Ishikawa (cell line): ENCODE results near the gene FAM20B.
A peak's percentile ranks its signal among the peaks of the same experiment; 100 is the strongest.

Experiments
- CEBPB ChIP-seq: IDR thresholded peaks from 2 replicates; pipeline ENCODE4 v1.6.1; 2012
- CREB1 ChIP-seq: IDR thresholded peaks from 2 replicates; pipeline ENCODE4 v1.6.1; 2012; ENCODE audit warnings: low read depth
- EGR1 ChIP-seq: IDR thresholded peaks from 2 replicates; pipeline ENCODE4 v1.6.1; 2012
- EP300 ChIP-seq: IDR thresholded peaks from 2 replicates; pipeline ENCODE4 v1.6.1; 2012; ENCODE audit warnings: borderline replicate concordance
- FOXM1 ChIP-seq: IDR thresholded peaks from 2 replicates; pipeline ENCODE4 v1.6.1; 2012; ENCODE audit warnings: low read depth, borderline replicate concordance
- MAX ChIP-seq: IDR thresholded peaks from 2 replicates; pipeline ENCODE4 v1.6.1; 2012
- NFIC ChIP-seq: IDR thresholded peaks from 2 replicates; pipeline ENCODE4 v1.6.1; 2012
- RAD21 ChIP-seq: IDR thresholded peaks from 2 replicates; pipeline ENCODE4 v1.6.1; 2012; ENCODE audit warnings: low read depth
- REST ChIP-seq: IDR thresholded peaks from 2 replicates; pipeline ENCODE4 v1.6.1; 2012; ENCODE audit warnings: low read depth, mild to moderate bottlenecking
- TAF1 ChIP-seq: IDR thresholded peaks from 2 replicates; pipeline ENCODE4 v1.6.1; 2012; ENCODE audit warnings: low read depth, mild to moderate bottlenecking
- TCF12 ChIP-seq: IDR thresholded peaks from 2 replicates; pipeline ENCODE4 v1.6.1; 2012; ENCODE audit warnings: low read depth
- TEAD4 ChIP-seq: IDR thresholded peaks from 2 replicates; pipeline ENCODE4 v1.6.1; 2012
- USF1 ChIP-seq: IDR thresholded peaks from 2 replicates; pipeline ENCODE4 v1.6.1; 2012
- YY1 ChIP-seq: IDR thresholded peaks from 2 replicates; pipeline ENCODE4 v1.6.1; 2012; ENCODE audit warnings: low read depth
- ZBTB7A ChIP-seq: IDR thresholded peaks from 2 replicates; pipeline ENCODE4 v1.6.1; 2012; ENCODE audit warnings: low read depth

FAM20B gene

GRCh38 chr1:179030683-179031082, 5.0 kb downstream of the FAM20B start:
- TF ChIP-seq TCF12 = no peak
- TF ChIP-seq REST = no peak
- TF ChIP-seq CEBPB = no peak
- no peak for TF ChIP-seq NFIC
- TF ChIP-seq MAX = no peak
- no peak for TF ChIP-seq EP300
- TF ChIP-seq USF1 = no peak
- no peak for TF ChIP-seq CREB1
- TF ChIP-seq EGR1 = no peak
- TF ChIP-seq TEAD4 = no peak
- TF ChIP-seq TAF1 = no peak
- no peak for TF ChIP-seq RAD21
- TF ChIP-seq YY1 = no peak
- TF ChIP-seq ZBTB7A = no peak
- no peak for TF ChIP-seq FOXM1

- TF ChIP-seq CREB1 = no peak
- no peak for TF ChIP-seq ZBTB7A
- TF ChIP-seq REST = no peak
- no peak for TF ChIP-seq TCF12
- TF ChIP-seq TEAD4 = no peak
- TF ChIP-seq TAF1 = no peak
- no peak for TF ChIP-seq CEBPB
- TF ChIP-seq EP300 = no peak
- no peak for TF ChIP-seq USF1
- no peak for TF ChIP-seq NFIC
- no peak for TF ChIP-seq RAD21
- TF ChIP-seq FOXM1 = no peak
- TF ChIP-seq EGR1 = no peak
- no peak for TF ChIP-seq YY1
Observed at GRCh38 chr1:179031284-179031683, 5.6 kb downstream of the FAM20B start.

GRCh38 chr1:179031855-179032513, 6.3 kb downstream of the FAM20B start:
- TF ChIP-seq TEAD4 (0 out of 2 replicates have a peak, but pooled peaks have one; percentile 29), TAF1 (no peak), NFIC (no peak), ZBTB7A (no peak), USF1 (no peak), CEBPB (no peak)

GRCh38 chr1:179034720-179035119, 9.0 kb downstream of the FAM20B start:
- TF ChIP-seq USF1 (no peak), TAF1 (no peak), REST (no peak), ZBTB7A (no peak), YY1 (no peak), EP300 (no peak), NFIC (no peak), CREB1 (no peak), TEAD4 (no peak), FOXM1 (no peak), MAX (no peak), TCF12 (no peak), RAD21 (no peak), CEBPB (no peak), EGR1 (no peak)
